Thyroid gland (tissue), 4 donors: ENCODE data around the gene CARD11. TPM values are rescaled to one million over a fixed set of nuclear protein-coding genes. Genes with fewer than 3 reads are reported as not detected.
A peak's percentile ranks its signal among the peaks of the same experiment; 100 is the strongest.

ENCODE experiments used
- DNase-seq, 2 donors: peaks; one replicate each; pipeline ENCODE4 v3.0.0-alpha.2; 2019
- H3K27ac ChIP-seq, 3 donors: fragments of 200-600 bp; sonication (generic); 1 replicate in 2 of 3; 2 replicates in 1 of 3; pipeline ENCODE4 v1.5.1; 2016 to 2019; ENCODE audit warnings: mild to moderate bottlenecking in 1 of 3, moderate library complexity in 1 of 3
- H3K27me3 ChIP-seq: fragments of 200-600 bp; sonication (generic); one replicate; pipeline ENCODE4 v1.5.1; 2019
- H3K36me3 ChIP-seq, 2 donors: fragments of 200-600 bp; sonication (generic); one replicate each; pipeline ENCODE4 v1.5.1; 2016 to 2019
- H3K4me1 ChIP-seq, 2 donors: fragments of 200-600 bp; sonication (generic); one replicate each; pipeline ENCODE4 v1.5.1; 2017 to 2019
- H3K4me3 ChIP-seq, 3 donors: fragments of 200-600 bp; sonication (generic); replicated peaks in 1 of 3; 1 replicate in 2 of 3; 2 replicates in 1 of 3; pipeline ENCODE4 v1.5.1; 2016; ENCODE audit warnings: mild to moderate bottlenecking in 1 of 3
- H3K9me3 ChIP-seq: fragments of 200-600 bp; sonication (generic); one replicate; pipeline ENCODE4 v1.5.1; 2017
- POLR2A ChIP-seq, 2 donors: fragments of 450-650 bp; IDR thresholded peaks; one replicate each; pipeline ENCODE4 v1.6.1; 2017; ENCODE audit warnings: antibody characterized with exemption in 2 of 2, mild to moderate bottlenecking in 2 of 2, moderate library complexity in 1 of 2
- WGBS, 2 donors: methylation state at CpG; one replicate each; pipeline ENCODE4 v1.1.5; 2017; 5-methylcytosine and 5-hydroxymethylcytosine counted together
- intact Hi-C: fragments of 100-400 bp; cut with DNase I; formaldehyde crosslinking; loops from one replicate; pipeline ENCODE4 v1.15.1; 2023
- total RNA-seq, 4 donors: library from RNA; depleted of rRNA; stranded (reverse); fragments of >200 nt; gene quantifications; one replicate each; pipeline ENCODE4 v1.2.3, GENCODE V29; 2016
- TF ChIP-seq, protein P1 (sequence below), 6 experiments: fragments of 200-600 bp in 3 of 6; fragments of 450-650 bp in 3 of 6; sonication (generic) in 3 of 6; IDR thresholded peaks; one replicate each; pipeline ENCODE4 v1.5.1; 2016 to 2019; ENCODE audit warnings: antibody characterized with exemption in 6 of 6, mild to moderate bottlenecking in 2 of 6, inconsistent platforms in 1 of 6, moderate library complexity in 1 of 6

The CARD11 gene
- total RNA-seq, 4 donors from 2014 or later = 0.45 to 7.7 (median 1.9) TPM

DNA sequence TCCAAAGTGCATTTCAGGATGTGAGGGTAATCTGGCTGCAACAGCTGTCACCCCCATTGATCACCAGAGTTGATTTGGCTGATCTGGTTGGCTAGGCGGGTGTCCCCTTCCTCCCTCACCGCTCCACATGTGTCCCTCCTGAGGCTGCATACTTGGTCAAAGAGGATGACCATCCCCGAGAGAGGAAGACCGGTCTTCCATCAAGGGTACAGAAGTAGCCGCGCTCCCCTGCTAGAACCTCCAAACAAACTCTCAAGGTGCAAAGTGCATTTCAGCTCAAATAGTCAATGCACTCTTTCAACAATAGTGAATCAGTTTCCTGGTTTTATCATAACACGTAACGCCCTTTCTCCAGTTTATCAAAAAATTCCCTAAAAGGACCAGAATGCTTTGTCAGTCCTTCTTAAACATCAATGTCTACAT, 44.6 kb downstream of the CARD11 start:
- no peaks in the 10 kb centered on the region for H3K9me3 ChIP-seq
- no peaks in the 10 kb centered on the region for H3K36me3 ChIP-seq
- WGBS, 2 donors = 91 to 94% methylated on average over 8 of the region's 8 CpGs
- TF ChIP-seq, protein P1, sequence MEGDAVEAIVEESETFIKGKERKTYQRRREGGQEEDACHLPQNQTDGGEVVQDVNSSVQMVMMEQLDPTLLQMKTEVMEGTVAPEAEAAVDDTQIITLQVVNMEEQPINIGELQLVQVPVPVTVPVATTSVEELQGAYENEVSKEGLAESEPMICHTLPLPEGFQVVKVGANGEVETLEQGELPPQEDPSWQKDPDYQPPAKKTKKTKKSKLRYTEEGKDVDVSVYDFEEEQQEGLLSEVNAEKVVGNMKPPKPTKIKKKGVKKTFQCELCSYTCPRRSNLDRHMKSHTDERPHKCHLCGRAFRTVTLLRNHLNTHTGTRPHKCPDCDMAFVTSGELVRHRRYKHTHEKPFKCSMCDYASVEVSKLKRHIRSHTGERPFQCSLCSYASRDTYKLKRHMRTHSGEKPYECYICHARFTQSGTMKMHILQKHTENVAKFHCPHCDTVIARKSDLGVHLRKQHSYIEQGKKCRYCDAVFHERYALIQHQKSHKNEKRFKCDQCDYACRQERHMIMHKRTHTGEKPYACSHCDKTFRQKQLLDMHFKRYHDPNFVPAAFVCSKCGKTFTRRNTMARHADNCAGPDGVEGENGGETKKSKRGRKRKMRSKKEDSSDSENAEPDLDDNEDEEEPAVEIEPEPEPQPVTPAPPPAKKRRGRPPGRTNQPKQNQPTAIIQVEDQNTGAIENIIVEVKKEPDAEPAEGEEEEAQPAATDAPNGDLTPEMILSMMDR (IDR thresholded peaks at IDR 0.05) = no peak
- TF ChIP-seq POLR2A (IDR thresholded peaks at IDR 0.05) = no peak
- no peak overlapping the region for H3K27ac ChIP-seq
- H3K4me1 ChIP-seq = no peaks in the 10 kb centered on the region
- H3K27me3 ChIP-seq = no peaks in the 10 kb centered on the region
- DNase-seq = no peak
- H3K4me3 ChIP-seq = no peak overlapping the region
- intact Hi-C loops = no loop called here

DNA sequence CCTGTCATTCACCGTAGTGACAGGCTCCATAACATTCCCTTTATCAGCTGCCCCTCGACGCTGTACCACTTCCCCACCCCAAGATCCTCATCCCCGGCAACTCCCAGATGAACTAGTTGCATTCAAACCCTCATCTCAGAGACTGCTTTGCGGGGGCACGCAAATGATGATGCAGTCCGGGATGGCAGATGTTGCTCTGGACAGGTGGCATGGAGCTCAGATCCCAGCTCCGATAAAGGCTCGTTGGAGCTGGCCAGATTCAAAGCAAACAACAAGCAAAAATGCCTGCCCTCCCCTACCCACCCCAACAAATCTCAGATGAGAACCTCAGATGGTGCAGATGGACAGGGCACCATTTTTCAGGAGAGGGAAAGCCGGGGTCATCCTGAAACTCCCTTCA, 46.7 kb downstream of the CARD11 start:
- Histone ChIP-seq H3K4me1 (no peaks in the 10 kb centered on the region), H3K9me3 (no peaks in the 10 kb centered on the region), H3K4me3 (no peak overlapping the region), H3K36me3 (no peaks in the 10 kb centered on the region), H3K27me3 (no peaks in the 10 kb centered on the region), H3K27ac (no peak overlapping the region)
- DNase-seq = no peak
- intact Hi-C loops = no loop called here
- 90 to 91% methylated on average over 10 of the region's 10 CpGs for WGBS, 2 donors
- TF ChIP-seq, protein P1 (IDR thresholded peaks at IDR 0.05) = no peak
- no peak for TF ChIP-seq POLR2A (IDR thresholded peaks at IDR 0.05)

DNA sequence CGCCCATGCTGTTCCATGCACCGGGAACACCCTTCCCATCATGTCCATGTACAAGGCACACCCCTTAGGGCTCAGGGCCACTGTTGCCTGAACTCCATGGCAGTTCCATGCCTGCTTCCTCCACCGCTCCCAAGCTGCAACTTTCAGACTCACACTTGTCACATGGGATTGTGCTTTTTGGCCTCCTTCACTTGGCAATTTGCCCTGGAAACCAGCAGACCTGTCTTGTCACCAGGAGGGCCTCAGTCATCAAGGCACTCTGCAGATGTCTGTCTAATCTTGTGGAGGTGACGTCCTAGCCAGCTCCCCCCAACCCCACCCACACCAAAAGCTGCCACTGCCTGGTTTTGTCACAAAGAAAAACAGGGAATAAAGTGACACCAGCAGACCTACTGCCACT, 47.5 kb downstream of the CARD11 start:
- H3K4me3 ChIP-seq = no peak overlapping the region
- H3K36me3 ChIP-seq = no peaks in the 10 kb centered on the region
- 85 to 90% methylated on average over 4 of the region's 4 CpGs for WGBS, 2 donors
- no peak overlapping the region for H3K27ac ChIP-seq
- no peaks in the 10 kb centered on the region for H3K4me1 ChIP-seq
- DNase-seq = no peak
- TF ChIP-seq, protein P1 (IDR thresholded peaks at IDR 0.05) = no peak
- TF ChIP-seq POLR2A (IDR thresholded peaks at IDR 0.05) = no peak
- intact Hi-C loops = no loop called here
- no peaks in the 10 kb centered on the region for H3K9me3 ChIP-seq
- H3K27me3 ChIP-seq = no peaks in the 10 kb centered on the region

DNA sequence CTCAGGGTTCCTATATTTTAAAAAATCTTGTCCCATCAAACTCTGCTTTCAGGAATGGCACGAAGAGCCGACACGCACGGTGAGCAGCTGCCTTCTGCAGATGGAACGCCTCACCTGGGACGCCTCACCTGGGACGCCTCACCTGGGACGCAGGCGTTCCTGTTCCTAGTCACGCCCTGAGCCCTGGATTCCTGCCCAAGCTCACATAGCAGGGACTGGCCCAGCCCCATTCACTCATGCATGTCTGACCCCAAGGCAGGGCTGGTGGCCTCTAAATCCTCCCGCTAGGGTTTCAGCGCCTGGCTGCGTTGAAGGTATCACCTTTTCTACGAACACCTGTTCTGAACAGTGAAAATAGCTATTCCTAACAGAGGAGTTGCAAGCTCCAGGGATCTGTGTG, 49.8 kb downstream of the CARD11 start:
- intact Hi-C loops = no loop called here
- Histone ChIP-seq H3K4me1 (no peaks in the 10 kb centered on the region), H3K27me3 (no peaks in the 10 kb centered on the region), H3K36me3 (no peaks in the 10 kb centered on the region), H3K9me3 (no peaks in the 10 kb centered on the region), H3K4me3 (no peak overlapping the region), H3K27ac (no peak overlapping the region)
- 43 to 55% methylated on average over 13 to 14 of the region's 14 CpGs for WGBS, 2 donors
- peak; percentile 7 to 24 for DNase-seq
- no peak for TF ChIP-seq POLR2A (IDR thresholded peaks at IDR 0.05)
- TF ChIP-seq, protein P1 (IDR thresholded peaks at IDR 0.05) = no peak

DNA sequence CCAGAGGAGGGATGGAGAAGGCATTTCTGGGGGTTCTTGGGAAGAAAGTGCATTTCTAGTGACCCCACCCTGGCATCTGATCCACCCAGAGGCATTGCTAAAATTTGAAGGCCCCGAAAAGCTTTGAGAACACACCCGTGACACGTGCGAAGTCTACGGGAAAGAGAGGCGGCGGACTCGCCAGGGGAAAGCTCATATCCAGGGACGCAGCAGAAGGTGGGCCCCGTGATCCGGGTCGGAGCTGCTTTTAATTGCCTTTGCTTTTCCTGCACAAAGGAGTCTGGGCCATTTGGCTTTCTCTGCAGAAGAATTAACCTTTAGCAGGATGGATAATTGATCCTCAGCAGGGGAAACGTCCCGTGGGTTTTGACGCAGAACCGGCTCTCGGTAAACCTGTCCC, 50.3 kb downstream of the CARD11 start:
- DNase-seq = no peak
- WGBS, 2 donors = 70 to 77% methylated on average over 16 to 17 of the region's 17 CpGs
- Histone ChIP-seq H3K4me3 (no peak overlapping the region), H3K27ac (no peak overlapping the region), H3K36me3 (no peaks in the 10 kb centered on the region), H3K9me3 (no peaks in the 10 kb centered on the region), H3K4me1 (no peaks in the 10 kb centered on the region), H3K27me3 (no peaks in the 10 kb centered on the region)
- intact Hi-C loops = no loop called here
- TF ChIP-seq POLR2A (IDR thresholded peaks at IDR 0.05) = no peak
- TF ChIP-seq, protein P1 (IDR thresholded peaks at IDR 0.05) = no peak
